Eye (tissue), 1 donor: ENCODE data around the gene PTAR1.

Experiments used
- DNase-seq: peaks from one replicate; pipeline ENCODE4 v3.0.0-alpha.2; 2015

PTAR1 gene

DNA sequence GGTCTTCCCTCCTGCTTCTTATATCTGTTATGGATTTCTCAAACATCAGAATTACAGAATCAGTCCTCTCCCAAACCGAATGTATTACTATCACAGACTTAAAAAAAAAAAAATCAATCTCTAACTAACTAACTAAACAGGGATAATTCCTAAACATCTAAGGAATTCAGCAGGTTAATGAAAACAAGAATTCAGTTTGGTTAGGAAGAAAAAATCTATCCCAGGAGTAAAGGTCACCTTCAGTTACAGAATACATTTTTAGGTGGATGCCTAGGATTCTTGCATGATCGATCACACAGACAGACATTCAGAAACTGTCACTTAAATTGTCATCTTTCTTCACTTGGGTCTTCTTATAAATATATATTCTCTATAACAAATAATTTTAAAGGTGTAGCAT lies 11.5 kb downstream of the PTAR1 start:
- no peak for DNase-seq

DNA sequence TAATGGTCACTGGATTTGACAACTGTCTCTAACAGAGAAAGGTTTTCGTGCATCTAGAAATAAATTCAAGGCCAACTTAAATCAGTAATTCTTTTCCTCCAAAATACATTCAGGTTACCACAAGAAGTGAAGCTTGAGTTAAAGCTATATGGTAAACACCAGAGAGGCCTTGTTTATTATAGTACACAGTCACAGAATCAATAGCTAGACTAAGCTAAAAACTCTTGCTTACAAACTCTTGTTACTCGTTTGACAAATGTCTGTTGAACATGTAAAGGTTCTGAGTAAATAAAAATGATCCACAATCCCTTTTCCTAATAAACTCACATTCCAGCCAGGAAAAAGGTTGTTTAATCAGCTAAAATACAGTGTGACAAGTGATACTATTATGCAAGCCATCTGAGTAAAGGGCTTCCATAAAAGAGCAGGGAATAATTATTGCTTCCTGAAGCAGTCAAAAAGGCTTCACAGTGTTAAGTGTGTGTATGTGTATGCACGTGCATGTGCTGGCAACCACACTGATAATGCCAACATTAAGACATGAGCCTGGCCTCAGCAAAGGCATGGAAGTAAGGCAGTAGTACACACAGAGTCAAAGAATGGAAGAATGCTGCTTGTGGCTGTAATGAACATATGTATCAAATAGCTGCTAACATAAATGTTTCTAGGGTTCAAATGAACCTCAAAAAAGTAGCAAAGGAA lies 12.8 kb downstream of the PTAR1 start:
- no peak for DNase-seq

DNA sequence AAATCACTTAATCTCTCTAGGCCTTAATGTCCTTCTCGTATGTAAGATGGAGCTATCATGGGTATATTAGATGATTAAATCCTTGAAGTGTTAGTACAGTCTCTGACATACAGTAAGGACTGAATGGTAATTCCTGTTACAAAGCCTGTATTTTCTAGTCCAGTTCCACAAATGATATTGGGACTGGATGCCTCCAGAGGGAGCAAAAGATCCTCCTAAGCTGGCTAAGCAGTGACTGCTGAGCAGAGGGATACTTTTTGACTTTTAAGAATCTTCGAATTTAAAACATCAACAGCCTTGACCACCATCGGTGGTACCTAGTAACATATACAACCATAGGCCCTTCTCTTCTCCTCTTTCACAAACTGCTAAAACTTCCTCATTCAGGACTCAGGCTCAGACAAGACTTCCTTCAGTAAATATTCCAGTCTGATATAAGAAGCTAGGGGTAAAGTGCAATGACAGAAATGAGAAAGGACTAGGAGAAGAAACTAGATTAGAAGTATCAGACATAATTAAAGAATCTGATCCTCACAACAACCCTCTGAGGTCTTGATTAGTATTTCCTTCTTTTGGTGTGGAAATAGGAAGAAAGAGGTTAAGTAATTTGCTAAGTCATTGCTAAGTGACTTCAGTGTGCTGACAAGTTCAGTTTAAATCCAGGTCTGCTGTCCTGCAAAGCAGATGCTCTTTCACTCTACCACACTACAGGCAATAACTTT lies 13.9 kb downstream of the PTAR1 start:
- DNase-seq = no peak

DNA sequence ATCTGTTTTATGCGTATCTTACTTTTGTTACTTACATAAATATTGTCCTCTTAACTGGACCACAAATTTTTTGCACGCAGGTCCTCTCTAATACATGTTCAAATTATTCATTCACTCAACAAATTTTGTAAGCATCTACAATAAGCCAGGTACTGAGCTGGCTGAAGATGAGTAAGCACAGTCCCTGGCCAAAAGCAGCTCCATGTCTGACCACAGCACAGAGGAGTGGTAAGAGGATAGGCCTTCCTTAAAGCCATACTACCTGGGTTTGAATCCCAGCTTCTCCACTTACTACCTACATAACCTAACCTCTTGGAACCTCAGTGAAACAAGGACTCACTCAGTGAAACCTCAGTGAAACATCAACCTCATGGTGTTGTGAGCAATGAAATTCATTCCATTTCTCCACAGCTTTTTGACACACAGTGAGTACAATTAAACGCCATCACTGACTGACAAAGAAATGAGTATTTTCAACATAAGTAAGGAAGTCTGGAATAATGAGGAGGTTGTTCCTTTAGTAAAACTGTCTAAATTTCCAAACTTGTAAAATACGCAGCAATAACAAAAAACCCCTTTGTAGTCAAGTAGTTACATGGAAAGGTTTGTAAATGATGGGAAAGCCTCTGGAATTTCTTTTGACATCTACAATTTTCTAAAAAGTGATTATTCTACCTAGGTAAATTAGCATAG lies 15.0 kb downstream of the PTAR1 start:
- no peak for DNase-seq

DNA sequence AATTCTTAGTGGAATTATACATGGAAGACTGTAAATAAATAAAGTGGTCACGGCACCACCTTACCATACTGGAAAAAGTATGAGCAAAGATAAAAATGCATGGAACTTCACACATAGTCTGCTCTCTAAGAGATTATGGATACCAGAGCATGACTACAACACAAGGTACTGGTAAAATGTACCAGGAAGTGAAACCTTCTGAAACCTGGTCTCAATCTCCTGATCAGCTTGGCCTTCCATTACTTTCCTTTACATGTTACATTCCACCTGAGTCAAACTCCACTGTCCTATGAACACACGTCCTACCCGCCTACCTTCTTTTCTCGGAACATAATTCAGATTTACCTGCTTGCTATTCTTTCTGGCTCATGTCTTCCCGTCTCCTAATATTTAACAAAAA lies 15.9 kb downstream of the PTAR1 start:
- DNase-seq = no peak

DNA sequence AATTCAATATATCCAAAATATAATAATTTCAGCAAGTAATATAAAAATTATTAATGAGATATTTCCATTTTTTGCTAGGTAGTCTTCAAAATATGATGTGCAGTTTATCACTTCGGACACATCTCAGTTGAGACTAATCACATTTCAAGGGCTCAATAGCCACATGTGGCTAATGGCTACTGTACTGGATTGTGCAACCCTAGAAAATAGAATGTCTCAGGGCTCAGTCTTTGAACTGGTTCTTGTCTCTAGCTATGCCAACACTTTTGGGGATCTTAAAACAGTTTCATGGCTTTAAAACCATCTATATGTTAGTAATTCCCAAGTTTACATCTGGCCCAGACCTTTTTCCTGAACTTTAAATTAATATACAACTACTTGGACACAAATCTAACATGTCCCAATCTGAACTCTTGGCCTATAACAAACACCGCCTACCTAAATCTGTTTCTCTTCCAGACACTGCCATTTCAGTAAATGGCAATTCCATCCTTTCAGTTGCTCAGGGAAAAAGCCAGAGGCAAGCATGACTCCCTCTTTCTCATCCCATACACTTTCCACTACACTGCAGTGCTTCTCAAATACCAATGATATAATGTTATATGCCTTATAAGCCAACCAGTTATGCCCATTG lies 18.8 kb downstream of the PTAR1 start:
- DNase-seq = no peak

DNA sequence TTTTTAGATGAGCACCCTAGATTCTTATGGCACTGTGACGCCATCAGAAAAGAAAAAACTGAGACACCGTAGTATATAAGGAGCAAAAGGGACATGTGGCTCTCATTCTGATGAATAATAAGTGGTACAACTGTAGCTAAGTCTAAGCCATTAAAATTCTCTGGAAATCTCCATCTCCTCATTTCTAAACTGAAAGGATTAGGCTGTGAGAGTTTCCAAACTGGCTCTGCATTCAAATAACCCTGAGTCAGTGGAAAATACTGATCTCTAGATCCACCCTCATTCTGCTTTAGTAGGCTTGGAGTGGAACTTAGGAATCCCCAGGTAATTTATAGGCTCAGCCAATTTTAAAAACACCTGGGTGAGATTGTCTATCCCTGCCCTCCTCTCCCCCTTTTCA lies 28.5 kb downstream of the PTAR1 start:
- DNase-seq = no peak

DNA sequence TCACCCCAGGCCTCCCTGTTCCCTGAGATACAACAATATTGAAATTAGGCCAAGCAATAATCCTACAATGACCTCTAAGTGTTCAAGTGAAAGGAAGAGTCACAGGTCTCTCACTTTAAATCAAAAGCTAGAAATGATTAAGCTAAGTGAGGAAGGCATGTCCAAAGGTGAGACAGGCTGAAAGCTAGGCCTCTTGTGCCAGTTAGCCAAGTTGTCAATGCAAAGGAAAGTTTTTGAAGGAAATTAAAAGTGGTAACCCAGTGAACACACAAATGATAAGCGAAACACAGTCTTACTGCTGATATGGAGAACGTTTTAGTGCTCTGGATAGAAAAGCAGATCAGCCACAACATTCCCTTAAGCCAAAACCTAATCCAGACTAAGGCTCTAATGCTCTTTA lies 39.8 kb downstream of the PTAR1 start:
- DNase-seq = no peak

DNA sequence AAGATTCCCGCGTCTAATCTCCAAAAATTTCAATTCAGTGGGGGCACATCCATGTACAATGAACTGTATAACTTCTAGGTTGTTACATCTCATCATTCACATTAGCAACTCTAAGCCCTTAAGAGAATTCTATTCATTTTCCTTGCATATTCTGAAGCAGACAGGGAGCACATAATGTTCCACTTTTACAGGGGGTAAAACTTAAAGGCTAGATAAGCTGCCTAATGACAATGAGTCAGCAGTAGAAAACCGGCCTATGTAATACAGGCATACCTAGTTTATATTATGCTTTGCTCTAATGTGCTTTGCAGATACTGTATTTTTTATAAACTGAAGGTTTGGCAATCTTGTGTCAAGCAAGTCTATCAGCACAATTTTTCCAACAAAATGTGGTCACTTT lies 40.4 kb downstream of the PTAR1 start:
- DNase-seq = no peak

DNA sequence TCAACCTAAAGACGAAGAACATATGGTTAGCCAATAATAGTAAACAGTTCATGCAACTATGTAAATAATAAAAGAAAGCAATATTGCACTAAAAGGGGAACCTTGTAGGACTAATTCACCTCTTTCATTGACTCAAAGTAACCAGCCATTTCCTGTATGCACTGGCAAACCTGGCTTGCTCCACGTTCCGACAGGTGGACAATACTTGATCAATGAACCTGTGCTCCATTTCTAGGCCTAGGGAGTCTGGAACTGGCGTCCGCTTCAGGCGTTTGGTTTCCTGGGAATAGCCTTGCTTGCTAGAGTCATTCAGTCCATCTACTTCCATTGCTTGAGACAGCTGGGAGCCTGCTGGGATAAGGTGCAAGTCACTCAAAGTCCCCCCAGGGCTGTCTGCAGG lies 41.6 kb downstream of the PTAR1 start:
- DNase-seq = no peak

DNA sequence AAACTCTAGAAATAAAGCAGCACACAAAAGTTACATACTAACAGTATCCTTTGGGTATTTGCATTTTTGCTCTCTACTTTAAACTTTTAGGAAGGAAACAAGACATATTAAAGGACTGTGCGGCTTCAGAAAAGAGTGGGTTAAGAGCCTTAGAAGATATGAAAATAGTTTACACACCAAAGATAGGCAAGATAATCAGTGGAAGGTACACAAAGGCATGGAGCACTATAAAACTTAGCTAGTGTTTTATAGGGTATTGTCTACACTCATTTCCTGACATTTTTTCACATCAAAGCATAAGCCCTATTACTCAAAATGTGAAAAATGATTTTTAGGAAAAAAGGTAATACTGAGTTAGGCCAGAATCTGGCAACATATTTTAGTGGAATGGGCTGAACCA lies 44.0 kb downstream of the PTAR1 start:
- no peak for DNase-seq

DNA sequence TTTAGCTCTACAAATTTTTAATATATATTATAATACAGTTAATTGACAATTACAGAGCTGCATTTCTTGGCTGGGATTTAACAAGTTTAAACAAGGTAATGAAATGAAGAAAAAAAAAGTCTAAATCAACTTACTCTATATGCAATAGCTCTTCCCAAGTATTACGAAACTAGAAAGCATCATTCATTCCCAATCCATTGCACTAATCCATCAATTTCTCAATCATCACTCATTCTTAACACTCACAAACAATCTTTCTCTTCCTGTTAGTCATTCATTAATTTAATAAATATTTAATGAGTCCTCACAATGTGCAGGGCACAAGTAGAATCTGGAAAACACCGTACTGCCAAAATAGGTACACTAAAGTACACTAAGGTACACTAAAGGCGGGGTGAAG lies 44.7 kb downstream of the PTAR1 start:
- no peak for DNase-seq

DNA sequence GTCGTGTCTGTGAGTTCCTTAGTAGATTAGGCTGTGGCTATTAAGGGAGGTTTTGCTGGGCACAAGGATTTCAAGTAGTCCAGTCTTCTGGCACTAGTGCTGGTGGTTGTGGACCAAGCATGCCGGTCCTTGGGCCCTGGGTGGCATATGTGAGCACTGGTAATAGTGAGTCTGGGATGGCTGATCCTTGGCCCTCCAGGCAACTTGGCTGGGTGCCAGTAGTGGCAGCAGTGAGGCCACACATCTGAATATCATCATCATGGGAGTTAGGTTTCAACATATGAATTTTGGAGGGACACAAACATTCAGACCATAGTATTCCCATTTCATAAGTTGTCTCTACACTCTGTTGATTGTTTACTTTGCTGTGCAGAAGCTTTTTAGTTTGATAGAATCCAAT lies 62.3 kb downstream of the PTAR1 start:
- DNase-seq = no peak

DNA sequence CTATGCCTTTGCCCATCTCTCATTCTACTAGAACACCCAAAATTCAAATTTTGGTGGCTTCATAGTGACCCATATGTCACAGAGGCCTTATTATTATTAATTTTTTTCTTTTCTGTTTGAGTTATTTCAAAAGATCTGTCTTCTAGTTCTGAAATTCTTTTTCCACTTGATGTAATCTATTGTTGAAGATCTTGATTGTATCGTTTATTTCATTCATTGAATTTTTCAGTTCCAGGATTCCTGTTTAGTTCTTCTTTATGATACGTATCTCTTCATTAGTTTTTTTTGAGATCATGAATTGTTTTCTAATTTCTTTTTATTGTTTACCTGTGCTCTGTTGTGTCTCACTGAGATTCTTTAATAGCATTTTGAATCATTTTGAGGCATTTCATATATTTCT lies 63.0 kb downstream of the PTAR1 start:
- DNase-seq = no peak

DNA sequence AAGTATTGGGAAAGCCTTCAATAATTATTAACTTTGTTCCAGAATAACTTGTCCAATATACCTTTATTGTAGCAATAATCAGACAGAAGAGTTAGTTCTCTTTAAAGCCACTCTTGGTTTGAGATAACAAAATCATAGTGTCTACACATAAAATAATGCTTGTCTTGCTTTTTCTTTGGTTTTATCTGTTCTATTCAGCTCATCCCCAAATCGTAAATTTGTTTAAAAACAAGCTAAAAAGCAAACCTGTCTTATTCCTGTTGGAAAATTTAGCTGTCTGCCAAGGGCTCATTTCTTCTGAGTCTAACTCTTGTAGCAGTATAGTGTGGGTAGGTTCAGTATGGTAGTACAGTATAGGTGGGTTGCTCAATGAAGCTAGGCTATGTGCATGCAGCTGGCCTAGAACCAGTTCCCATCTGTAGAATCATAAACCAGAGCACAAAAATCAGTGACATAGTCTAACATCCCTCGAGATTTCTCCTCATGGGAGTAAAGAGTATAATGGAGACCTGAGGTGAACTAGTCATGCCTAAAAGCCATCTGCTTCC lies 69.7 kb downstream of the PTAR1 start:
- DNase-seq = peak; percentile 40

DNA sequence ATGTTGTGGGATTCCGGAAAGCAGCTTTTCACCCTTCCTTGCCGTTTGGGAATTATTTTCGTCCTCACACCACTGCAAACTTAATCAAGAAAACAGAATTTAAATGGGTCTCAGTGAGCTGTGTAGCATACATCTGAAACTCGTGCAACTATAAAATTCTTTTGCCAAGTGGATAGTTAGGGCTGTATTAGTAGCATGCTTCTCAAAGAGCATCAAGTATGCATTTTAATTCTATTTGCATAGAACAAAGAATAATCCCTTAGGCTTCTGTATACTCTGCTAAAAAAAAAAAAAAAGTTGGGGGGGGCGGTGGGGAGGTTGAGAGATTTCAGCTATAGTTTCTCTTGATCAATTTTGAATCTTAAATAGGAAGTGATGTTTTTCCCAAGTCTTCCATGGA lies 75.9 kb downstream of the PTAR1 start:
- DNase-seq = no peak

DNA sequence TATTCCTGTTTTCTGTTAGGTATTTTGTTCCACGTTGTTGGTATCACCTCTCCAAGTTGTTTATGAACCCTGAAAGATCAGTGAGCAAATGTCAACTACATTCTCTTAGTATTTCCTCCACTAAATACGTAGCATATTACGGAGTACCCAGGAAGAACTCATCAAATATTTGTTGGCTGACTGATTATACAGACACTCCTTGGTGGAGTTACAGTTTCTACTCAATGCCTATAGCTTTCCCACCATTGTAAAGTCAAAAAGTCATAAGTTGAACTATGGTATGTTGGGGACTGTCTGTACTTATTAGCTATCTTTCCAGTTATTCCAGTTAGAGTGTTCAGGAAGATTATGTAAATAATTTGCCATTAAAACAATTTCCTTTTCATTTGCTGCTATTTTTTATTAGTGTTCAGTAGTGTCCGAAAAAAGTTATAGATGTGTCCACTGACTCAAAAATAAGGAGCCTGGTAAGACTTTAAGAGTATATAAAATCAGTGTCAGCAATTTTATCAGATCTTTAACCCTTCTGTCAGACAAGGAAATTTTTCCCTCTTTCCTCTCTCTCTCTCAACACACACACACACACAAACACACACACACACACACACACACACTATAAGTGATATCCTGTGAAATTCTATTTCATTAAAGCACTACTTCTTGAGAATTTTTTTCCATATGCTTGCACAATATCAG lies 80.8 kb downstream of the PTAR1 start:
- no peak for DNase-seq

DNA sequence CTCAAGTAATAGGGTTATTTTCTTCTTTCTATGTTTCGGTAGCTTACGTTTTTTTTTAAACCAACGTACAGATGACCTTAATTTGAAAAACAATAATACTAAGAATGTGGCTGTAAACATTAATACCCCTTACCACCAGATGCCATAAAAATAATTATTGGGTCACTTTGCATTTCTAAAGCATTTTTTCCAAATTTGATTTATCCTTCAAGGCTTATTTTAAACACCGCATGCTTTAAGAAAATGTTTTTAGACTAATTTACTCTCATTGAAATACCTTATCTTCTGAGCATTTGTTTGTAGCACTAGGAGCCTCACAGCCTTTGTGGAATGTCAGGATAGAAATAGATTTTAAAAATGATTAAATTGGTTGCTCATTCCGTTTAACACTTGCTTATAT lies 81.9 kb downstream of the PTAR1 start:
- DNase-seq = no peak

DNA sequence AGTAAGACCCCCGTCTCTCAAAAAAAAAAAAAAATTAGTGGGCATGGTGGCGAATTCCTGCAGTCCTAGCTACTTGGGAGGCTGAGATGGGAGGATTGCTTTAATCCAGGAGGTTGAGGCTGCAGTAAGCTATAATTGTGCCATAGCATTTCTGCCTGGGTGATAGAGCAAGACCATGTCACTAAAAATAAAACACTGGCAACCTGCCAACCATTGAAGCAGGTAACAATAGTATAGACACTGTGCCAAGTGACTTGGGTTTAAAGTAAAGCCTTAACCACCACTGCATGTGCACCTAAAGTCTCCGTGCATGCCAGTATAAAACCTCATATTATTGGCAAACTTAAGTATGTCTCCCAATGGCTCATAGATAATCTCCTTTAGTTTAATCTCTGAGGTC lies 84.2 kb downstream of the PTAR1 start:
- DNase-seq = no peak

DNA sequence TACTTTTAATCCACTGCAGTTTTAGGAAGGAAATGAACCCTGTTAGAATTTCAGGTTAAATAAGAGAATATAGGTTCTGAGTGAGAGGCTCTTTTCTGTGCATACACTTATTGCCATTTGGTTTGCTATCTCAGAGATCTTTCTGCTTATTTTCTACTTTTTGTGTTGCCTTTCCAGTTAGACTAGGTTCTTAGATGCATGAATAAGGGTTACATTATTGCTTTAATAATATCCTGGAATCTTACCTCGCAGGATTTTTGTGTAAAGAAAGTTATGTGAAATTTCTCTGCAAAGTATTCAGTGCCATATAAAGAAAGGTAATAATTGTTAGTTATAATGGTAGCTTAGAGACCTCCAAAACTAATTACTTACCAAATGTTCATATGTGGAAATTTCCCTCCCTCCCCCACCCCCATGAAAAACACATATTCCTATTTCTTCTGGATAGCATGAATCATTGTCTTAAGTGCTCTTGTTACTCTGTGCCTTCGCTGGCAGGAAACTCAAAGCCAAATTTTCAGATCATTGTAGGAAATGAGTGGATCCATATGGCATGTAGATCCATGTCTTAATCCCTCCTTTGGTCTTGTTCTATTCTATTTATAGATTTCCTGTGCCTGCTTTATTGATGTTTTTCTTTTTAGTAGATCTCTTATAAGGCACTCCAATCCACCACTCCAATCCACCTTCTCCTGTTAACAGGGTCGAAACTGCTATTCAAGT lies 84.9 kb downstream of the PTAR1 start:
- no peak for DNase-seq

DNA sequence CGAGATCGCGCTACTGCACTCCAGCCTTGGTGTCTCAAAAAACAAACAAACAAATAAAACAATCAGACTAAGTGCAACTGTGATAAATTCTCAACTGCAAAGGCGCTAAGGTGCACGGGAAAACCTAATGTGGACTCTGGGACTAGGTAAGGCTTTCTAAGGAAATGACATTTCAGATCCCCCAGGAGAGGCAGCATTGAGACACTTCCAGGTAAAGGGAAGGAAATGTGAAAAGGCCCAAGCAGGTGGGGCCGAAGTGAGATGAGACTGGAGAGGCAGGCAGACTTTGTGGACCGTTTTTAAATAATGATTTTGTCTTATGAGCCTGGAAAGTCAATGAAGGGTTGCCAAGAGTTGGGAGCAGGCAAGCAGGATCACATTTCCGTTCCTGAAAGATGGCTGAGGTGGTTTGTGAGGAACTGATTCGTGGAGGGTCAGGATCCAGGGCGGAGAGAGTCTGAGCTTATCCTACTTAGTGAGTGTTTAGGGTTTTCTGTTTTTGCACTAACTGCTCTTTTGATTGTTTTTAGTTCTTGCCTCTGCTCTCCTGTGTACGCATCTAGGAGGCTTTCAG lies 85.6 kb downstream of the PTAR1 start:
- DNase-seq = no peak

DNA sequence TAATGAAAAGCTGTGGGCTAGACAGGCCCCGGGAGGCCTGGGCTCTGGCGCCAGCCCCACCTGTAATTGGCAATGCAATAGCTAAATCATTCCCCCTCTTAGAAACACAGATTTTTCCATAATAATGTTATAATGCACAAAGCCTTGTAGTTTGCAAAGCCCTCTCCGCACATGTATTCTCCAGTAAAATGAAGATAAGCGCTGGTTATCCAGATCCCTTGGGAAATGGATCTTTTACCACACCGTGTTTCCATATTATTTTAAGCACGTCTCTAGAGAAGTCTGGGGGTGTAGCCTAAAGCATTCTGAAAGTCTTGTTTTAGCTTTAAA lies 86.5 kb downstream of the PTAR1 start:
- DNase-seq = no peak
